Spleen (tissue), 3 donors: ENCODE results near the gene DAW1.

Experiments
- POLR2A ChIP-seq, 3 donors: fragments of 450-650 bp; IDR thresholded peaks; one replicate each; pipeline ENCODE4 v1.5.1; 2017; ENCODE audit warnings: antibody characterized with exemption in 3 of 3, mild to moderate bottlenecking in 1 of 3
- POLR2AphosphoS5 ChIP-seq, 3 donors: sonication (generic); formaldehyde crosslinking; IDR thresholded peaks; one replicate each; pipeline ENCODE4 v1.5.1; 2017; ENCODE audit warnings: antibody characterized with exemption in 3 of 3

GRCh38 chr2:227890495-227891079 is 19.2 kb downstream of the DAW1 start:
- no peak for TF ChIP-seq POLR2A (IDR thresholded peaks at IDR 0.05)
- TF ChIP-seq POLR2AphosphoS5 (IDR thresholded peaks at IDR 0.05), result no peak
